Activated CD4-positive, alpha-beta T cell treated with anti-CD3 and anti-CD28 coated beads, Interleukin-2, amount 50 U/mL, for 1 hour (primary cell): ENCODE measurements around the gene MINDY4.
"Not testable (repeated sequence)": the region's sequence is repeated elsewhere in the genome, so short reads cannot be mapped to it uniquely, and the experiment has no call there.

Experiments used
- DNase-seq: peaks from one replicate; pipeline ENCODE4 v3.0.0-alpha.2; 2020

MINDY4 gene

DNA sequence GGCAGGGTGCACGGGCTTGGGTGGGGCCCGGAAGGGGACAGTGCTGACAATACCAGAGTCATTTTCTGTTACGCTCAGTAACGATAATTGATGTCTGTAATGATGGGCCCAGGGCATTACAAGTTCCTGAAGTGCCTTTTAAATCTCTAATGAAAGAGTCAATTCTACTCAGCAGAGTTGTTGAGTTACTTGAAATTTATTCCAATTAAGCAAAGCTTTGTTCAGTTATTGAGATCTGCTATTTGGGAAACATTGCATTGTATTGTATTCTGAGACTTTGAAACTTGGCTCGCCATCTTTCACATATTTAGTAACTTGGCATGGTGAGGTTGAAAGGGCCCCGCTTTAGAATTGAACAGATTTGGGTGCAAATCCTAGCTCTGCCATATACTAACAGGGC, 34.7 kb downstream of the MINDY4 start:
- DNase-seq: no peak

GRCh38 chr7:30807477-30807876, 36.3 kb downstream of the MINDY4 start:
- DNase-seq: not testable (repeated sequence)

- not testable (repeated sequence) for DNase-seq
Measured at GRCh38 chr7:30807941-30808340, 36.7 kb downstream of the MINDY4 start.

DNA sequence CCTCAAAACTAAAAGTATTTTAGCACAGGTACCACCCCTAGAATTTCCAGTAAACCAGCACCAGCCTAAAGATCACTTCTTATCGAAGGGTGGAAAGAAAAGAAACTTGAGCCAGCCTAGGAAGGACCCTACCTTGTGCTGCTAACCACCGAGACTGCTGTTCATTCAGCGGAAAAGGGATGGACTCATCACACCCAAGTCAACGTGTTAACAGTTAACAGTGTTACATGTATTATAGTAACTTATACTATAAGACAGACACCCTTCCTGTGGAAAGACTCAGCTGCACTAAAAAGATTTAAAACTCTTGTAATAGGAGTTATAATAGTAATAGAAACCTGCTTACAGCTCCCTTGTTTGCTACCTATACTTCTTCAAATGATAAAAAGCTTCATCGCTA, 39.8 kb downstream of the MINDY4 start:
- no peak for DNase-seq

GRCh38 chr7:30812676-30813075, 41.5 kb downstream of the MINDY4 start:
- no peak for DNase-seq

DNA sequence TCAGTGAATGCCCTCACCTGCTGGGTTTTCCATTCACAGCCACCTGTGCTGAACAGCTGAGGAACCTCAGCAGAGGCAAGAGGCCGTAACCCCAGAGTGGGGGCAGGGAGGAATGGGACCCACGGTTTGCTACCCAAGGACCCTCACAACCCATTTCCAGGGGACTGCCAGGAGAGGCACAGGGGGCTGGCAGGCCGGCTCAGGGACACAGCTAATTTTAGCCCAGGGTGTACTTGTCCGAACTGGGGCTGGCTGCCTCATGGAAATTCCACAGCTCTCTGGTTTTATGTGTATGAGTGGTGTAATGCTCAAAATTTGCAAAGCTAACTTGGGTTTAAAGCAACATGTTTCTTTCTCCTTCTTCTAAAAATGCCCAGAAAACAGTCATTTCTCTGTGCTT, 42.2 kb downstream of the MINDY4 start:
- no peak for DNase-seq

DNA sequence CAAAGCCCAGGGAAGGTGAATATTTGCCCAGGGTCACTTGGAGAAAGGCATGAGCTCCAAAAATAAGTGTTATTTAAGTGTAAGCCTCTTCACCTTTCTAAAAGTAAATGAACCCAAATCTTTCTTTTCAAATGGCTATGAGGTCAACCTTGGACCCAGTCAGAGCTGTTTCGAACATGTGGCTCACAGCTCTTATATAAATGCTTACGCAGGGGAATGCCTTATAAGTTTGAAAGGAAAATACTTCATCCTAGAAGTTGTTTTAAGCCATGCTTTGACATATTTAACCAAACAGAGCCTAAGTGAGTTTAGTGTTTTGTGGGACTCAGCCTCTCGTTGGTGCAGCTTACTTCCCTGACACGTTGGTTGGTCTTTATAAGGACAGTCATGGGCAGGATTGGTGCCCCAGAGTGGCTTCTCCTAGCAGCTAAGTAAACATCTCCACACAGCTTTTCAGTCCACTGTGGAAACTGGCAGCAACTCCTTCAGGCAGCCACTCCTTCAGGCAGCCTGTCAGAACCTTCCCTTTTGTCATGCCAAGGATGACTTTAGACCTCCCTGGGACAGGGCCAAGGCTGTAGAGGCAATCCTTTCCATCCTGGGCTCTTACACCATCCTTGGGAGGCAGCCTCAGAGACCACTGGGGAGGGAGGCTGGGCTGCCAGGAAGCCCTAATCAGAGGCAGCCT, 43.6 kb downstream of the MINDY4 start:
- DNase-seq: no peak

DNA sequence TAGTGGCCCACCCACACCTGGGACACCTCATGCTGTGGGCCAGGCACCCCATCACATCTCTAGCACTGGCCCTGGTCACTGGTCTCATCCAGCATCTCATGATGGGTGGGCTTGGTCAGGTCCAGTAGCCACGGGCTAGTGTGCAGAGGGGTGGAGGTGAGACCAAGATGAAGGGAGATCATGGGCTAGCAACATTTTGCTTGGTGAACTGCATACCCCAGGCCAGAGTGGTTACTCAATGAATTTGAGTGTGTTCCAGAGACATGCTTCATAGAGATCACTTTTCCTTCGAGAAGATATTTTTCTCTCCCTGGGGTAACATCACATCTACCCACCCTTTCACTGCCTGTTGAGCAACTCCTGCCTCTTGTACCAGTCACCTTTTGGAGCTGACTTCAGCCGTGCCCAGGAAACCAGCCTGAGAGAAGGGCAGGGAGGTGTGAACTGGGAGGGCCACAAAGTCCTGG, 44.2 kb downstream of the MINDY4 start:
- DNase-seq: no peak

DNA sequence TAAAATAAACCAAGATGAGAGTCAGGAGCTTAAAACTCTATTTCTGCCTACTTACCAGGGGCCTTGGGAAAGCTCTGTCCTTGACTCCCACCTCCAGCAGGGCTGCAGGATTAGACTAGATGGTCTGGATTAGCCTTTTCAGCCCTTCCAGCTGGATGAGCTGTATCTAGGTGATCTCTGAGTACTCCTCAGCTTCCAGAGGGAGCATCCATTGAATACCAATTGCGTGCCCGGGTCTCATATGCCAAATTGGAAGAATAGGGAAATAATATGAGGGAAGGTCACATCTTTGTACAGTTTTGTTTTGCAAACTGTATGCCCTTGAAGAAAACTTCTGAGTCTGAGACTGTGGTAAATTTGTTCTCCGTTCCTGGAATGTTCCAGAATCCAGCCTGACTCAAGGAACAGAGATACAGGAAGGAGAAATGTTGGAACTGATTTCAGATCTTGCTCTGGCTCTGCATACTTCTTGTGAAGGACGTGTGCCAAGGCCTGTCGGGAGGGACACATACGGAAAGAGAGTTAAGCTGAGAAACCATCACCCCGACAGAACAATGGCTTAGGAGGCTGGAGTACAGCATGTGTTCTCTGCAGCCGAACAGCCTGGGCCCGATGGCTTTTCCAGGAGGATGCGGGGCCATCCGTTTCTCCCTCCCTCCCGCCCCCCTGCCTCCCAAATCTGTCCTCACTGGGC, 44.9 kb downstream of the MINDY4 start:
- no peak for DNase-seq

GRCh38 chr7:30816645-30817370, 45.6 kb downstream of the MINDY4 start:
- no peak for DNase-seq

DNA sequence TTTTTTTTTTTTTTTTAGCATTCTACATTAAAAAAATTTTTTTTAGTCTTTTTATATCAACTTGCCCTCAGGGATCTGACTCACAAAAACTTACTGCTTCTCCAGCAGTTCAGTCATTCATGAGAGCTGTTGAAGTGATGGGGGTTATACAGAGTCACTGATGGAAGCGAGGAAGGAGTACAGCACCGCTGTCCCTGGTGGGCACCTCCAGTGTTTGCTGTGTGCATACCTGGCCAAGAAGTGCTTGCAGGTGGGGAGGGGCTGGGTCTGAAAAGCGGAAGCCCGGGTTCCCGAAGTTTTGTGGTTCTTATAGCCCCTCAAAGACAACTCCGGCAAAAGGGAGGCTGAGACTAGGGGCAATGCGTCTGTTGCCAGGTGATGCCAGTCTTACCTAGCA, 46.2 kb downstream of the MINDY4 start:
- no peak for DNase-seq

DNA sequence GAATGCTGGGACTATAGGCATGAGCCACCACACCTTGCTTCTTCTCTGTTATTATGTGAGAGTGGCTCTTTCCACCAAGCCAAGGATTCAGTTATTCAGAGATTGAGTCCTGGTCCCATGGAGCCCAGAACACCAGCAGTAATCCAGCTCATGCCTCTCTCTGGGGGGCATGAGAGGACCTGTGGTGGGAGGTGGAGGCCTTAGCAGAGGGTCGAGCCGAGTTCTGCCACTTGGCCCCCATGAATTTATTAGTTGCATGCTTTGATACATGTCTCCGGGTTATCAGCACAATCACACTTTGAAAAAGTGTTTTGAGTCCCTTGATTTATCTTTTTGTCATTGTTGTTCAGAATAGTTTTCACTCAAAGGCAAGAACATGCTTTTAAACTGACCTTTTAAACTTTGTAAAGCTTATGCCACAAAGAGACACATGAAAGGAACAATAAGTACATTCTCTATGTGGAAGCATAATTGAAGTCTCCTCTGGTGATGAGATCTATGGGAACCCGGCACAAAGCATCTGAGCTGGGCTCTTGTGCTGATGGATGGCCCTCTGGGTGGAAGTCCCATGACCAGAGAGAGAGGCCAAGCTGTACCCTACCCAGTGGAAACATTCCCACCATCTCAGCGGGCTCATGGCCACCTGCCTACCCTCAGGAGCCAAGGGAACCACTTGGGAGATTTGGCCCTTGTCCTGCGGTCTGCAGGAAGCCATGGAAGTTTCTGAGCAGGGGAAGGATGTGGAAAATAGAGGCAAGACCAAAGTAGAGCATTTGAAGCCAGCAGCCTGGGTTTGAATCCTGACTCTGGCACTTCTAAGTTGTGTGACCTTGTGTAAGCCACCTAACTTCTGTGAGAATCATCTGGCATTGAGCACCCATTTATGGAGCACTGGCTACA, 53.9 kb downstream of the MINDY4 start:
- DNase-seq: no peak

DNA sequence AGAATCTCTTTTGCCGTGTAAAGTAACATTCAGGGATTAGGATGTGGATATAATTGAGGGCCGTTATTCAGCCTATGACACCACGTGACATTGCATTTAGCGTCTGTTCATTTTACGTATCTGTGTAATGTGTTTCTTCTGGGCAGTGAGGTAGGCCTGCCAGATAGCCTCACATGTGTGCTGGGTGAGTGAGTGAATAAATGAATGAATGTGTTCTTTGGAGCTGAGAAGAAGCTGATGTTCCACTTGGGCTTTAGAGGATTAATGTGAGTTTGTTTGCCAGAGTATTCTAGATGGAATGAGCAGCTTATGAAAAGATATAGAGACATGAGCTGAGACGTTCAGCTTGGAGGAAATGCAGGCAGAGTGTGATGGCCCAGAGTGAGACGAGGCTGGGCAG, 55.0 kb downstream of the MINDY4 start:
- DNase-seq: no peak

DNA sequence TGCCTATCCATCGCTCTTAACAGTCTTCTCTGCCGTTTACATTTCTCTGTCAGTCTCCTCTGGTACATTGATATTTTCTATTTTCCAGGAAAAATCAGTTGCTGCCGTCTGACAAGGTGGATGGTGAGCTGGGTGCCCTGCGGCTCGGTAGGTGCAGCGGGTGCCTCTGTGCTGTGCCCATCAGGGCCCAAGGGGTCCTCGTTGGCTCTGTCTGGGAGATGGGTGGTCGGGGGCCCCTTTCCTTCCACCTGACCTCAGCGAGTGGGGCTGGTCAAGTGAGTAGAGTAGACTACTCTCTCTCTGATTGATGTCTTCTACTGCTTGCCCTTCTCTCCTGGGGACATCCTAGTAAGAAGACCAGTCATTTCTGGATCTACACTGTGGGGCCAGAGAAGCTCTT, 57.4 kb downstream of the MINDY4 start:
- DNase-seq: no peak

DNA sequence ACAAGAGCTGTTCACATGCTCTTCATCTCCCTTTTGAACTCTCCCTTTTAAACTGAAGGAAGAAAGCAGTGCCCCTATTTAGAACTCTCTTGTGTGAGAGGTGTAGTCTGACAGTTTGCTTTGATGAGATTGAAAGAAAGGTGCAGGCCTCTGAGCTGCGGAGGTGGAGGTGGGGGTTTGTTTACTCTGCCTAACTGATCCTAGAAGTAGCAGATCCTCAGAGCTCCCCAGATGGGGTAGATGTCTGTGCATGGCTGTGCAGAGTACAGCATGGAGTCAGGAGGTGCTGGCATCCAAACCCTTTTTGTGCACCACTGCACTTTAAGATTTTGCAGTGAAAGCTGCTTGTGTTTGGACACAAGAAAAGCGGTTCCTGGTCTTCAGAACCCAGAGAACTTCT, 58.3 kb downstream of the MINDY4 start:
- DNase-seq: no peak

- DNase-seq: no peak
Measured at GRCh38 chr7:30831227-30831626, 60.0 kb downstream of the MINDY4 start.

DNA sequence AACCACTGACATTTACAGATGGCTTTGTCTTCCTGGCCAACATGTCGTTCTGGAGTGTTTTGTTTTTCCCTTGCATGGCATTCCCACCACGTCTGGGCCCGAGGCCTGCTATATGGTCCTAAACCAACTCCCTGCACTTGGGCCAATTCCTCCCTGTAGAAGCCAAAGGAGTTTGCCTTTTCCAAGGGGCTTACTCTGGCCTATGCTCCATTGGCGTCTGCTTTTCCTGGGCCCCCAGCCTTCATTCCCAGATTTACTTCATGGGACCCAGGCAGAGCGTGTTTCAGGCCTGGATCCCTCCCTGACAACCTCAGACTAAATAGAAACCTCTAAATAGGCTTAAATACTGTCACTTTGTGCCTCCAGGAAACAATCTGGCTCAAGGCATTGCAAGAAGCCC, 60.7 kb downstream of the MINDY4 start:
- DNase-seq: no peak

DNA sequence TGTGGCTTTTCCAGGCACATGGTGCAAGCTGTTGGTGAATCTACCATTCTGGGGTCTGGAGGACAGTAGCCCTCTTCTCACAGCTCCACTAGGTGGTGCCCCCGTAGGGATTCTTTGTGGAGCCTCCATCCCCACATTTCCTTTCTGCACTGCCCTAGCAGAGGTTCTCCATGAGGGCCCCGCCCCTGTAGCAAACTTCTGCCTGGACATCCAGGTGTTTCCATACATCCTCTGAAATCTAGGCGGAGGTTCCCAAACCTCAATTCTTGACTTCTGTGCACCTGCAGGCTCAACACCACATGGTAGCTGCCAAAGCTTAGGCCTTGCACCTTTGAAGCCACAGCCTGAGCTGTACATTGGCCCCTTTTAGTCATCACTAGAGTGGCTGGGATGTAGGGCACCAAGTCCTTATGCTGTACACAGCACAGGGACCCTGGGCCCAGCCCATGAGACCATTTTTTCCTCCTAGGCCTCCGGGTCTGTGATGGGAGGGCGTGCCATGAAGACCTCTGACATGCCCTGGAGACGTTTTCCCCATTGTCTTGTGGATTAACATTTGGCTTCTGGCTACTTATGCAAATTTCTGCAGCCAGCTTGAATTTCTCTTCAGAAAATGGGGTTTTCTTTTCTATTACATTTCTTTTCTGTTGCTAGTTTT, 62.9 kb downstream of the MINDY4 start:
- not testable (repeated sequence) for DNase-seq

- no peak for DNase-seq
Measured at GRCh38 chr7:30835396-30835915, 64.2 kb downstream of the MINDY4 start.

GRCh38 chr7:30836991-30837390, 65.8 kb downstream of the MINDY4 start:
- DNase-seq: no peak

DNA sequence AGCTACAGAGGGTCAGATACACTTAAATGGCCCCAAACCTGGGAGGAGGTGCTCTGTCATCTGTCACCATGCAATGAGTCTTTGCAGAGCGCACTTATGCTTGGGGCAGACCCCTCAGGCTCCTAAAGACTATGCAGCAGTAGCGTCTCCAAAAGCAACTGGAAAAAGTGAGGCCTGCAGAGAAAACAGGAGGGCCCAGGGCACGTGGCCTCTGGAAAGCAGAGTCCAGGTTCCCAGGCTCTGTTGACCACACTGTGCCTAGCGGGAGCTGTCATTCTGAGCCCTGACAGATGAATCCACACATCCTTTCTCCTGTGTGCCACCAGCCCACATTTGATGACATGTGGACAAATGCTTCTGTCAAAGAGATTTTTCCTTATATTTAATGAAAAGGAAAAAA, 66.4 kb downstream of the MINDY4 start:
- DNase-seq: no peak

DNA sequence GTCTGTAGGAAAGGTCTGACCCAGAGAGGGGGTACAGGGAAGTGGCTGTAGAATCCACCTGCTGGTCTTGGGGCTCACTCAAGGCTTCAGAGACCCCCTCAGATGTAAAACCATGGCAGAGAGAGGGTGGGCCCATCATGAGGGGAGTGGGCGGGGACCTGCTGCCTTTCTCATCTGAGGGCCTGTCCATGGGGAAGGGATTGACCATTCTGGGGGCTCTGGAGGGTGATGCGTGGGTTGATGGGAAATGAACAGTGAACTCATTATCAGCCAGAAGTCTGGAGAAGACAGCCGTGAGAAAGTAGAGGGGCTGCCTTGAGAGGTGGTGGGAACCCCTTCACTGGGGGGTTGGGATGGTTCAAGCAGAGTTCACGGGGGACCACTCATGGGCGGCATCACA, 66.8 kb downstream of the MINDY4 start:
- DNase-seq: no peak
